ENCODE data around the gene MGAT4A. TPM values are rescaled to one million over a fixed set of nuclear protein-coding genes. Genes with fewer than 3 reads are reported as not detected.
"Not testable (repeated sequence)": the region's sequence is repeated elsewhere in the genome, so short reads cannot be mapped to it uniquely, and the experiment has no call there.

MGAT4A gene
- total RNA-seq, 1 donor from 2014 or later, result 15.7 TPM

- peaks cover 22% of the 10 kb centered on the region for H3K4me1 Mint-ChIP-seq
- ChIA-PET POLR2A (no interaction called here), CTCF (interaction anchor here (5.0 kb wide), 1 partner anchor 188 kb away, joined by 29 read pairs; no protein-coding TSS in a partner anchor)
- H3K4me3 Mint-ChIP-seq, result no peak overlapping the region
- peaks cover 70% of the 10 kb centered on the region for H3K36me3 Mint-ChIP-seq (ENCODE audit: low read depth)
- intact Hi-C loops (cut with micrococcal nuclease), result loop anchor here (1.0 kb wide), 1 partner anchor 188 kb away; no protein-coding TSS in a partner anchor
- ATAC-seq (ENCODE audit: low read depth) (peak; percentile 65), DNase-seq (no peak)
- H3K27me3 Mint-ChIP-seq, result no peaks in the 10 kb centered on the region
- H3K9me3 Mint-ChIP-seq, result no peaks in the 10 kb centered on the region
- no peak overlapping the region for H3K27ac Mint-ChIP-seq
- no peak for TF ChIP-seq CTCF (IDR thresholded peaks at IDR 0.05)
Measured at GRCh38 chr2:98601532-98602132, 129.3 kb downstream of the MGAT4A start.

- ChIA-PET CTCF (interaction anchor here (1.4 kb wide), 1 partner anchor 186 kb away, joined by 5 read pairs; no protein-coding TSS in a partner anchor), POLR2A (interaction anchor here (1.1 kb wide), 1 partner anchor 10 kb away, joined by 3 read pairs; no protein-coding TSS in a partner anchor)
- TF ChIP-seq CTCF (IDR thresholded peaks at IDR 0.05), result no peak
- no peaks in the 10 kb centered on the region for H3K4me1 Mint-ChIP-seq
- ATAC-seq (ENCODE audit: low read depth), result no peak
- DNase-seq, result no peak
- peaks cover 2% of the 10 kb centered on the region for H3K9me3 Mint-ChIP-seq
- no peak overlapping the region for H3K4me3 Mint-ChIP-seq
- intact Hi-C loops (cut with micrococcal nuclease), result no loop called here
- H3K27ac Mint-ChIP-seq, result no peak overlapping the region
- peaks cover 70% of the 10 kb centered on the region for H3K36me3 Mint-ChIP-seq (ENCODE audit: low read depth)
- H3K27me3 Mint-ChIP-seq, result no peaks in the 10 kb centered on the region
Measured at GRCh38 chr2:98598781-98599428, 132.0 kb downstream of the MGAT4A start.

- intact Hi-C loops (cut with micrococcal nuclease); H3K4me3 Mint-ChIP-seq; POLR2A ChIA-PET; DNase-seq; H3K27me3 Mint-ChIP-seq; ATAC-seq (ENCODE audit: low read depth); H3K9me3 Mint-ChIP-seq; CTCF ChIA-PET; H3K4me1 Mint-ChIP-seq; H3K27ac Mint-ChIP-seq: not testable (repeated sequence)
- peaks cover 38% of the 10 kb centered on the region for H3K36me3 Mint-ChIP-seq (ENCODE audit: low read depth)
Measured at GRCh38 chr2:98594665-98595064, 136.3 kb downstream of the MGAT4A start.

- H3K27ac Mint-ChIP-seq, result no peak overlapping the region
- H3K4me3 Mint-ChIP-seq, result no peak overlapping the region
- CTCF ChIA-PET, result no interaction called here
- intact Hi-C loops (cut with micrococcal nuclease), result no loop called here
- peaks cover 24% of the 10 kb centered on the region for H3K36me3 Mint-ChIP-seq (ENCODE audit: low read depth)
- no peak for DNase-seq
- H3K9me3 Mint-ChIP-seq, result peaks cover 4% of the 10 kb centered on the region
- POLR2A ChIA-PET, result no interaction called here
- H3K4me1 Mint-ChIP-seq, result no peaks in the 10 kb centered on the region
- ATAC-seq (ENCODE audit: low read depth), result no peak
- no peaks in the 10 kb centered on the region for H3K27me3 Mint-ChIP-seq
- TF ChIP-seq CTCF (IDR thresholded peaks at IDR 0.05), result no peak
Measured at GRCh38 chr2:98592565-98592964, 138.4 kb downstream of the MGAT4A start.

- no peaks in the 10 kb centered on the region for H3K27me3 Mint-ChIP-seq
- H3K4me1 Mint-ChIP-seq, result no peaks in the 10 kb centered on the region
- H3K36me3 Mint-ChIP-seq (ENCODE audit: low read depth), result peaks cover 21% of the 10 kb centered on the region
- no peak for TF ChIP-seq CTCF (IDR thresholded peaks at IDR 0.05)
- intact Hi-C loops (cut with micrococcal nuclease), result no loop called here
- no peak for ATAC-seq (ENCODE audit: low read depth)
- no peak overlapping the region for H3K4me3 Mint-ChIP-seq
- peaks cover 4% of the 10 kb centered on the region for H3K9me3 Mint-ChIP-seq
- no peak for DNase-seq
- ChIA-PET POLR2A (no interaction called here), CTCF (no interaction called here)
- H3K27ac Mint-ChIP-seq, result no peak overlapping the region
Measured at GRCh38 chr2:98589489-98589888, 141.4 kb downstream of the MGAT4A start.

Data from activated B cell treated with CpG ODN at 0.5 μM for 24 hours (primary cell).